TTC549 (cell line): ENCODE data around the gene GRID1.
"Not testable (repeated sequence)": the region's sequence is repeated elsewhere in the genome, so short reads cannot be mapped to it uniquely, and the experiment has no call there.

Experiments used
- FAIRE-seq: peaks from 2 replicates; lab custom pipeline; 2012; peaks lifted over from hg19 to GRCh38; lab: Jason Lieb, UNC

The GRID1 gene

DNA sequence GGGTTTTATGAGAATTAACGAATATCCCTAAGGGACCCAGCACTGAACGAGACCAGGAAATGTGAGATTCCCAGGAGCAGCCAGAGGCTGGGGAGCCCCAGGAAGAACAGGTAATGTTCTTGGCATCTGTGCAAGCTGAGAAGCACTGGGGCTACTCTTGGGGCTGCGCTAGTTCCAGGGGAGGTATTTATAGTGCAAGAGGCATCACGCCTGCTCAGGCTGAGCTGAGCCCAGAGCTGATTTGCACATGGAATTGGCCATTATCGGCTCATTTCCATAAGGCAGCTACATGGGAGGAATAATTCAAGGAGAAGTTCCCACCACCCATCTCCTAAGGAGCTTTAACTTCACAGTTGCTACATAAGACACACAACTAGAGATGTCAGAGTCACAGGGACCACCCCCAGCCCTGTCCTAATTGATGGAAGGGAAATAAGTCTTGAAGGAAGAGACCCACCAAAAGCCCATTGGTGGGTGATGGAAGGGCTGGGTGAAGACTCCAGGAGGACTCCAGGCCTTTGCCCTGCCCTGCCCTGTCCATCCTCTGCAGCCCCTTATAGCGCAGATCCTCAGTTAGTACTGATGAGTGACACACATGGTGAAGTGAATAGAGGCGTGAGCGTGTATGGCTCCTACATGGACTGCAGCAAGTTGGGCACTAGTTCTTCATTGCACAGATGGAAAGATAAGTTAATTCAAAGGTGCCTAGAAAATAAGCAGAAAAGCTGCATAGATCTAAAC is 178.9 kb downstream of the GRID1 start:
- FAIRE-seq, result no peak

- FAIRE-seq, result no peak
These were observed 180.0 kb downstream of the GRID1 start for GRCh38 chr10:86186633-86187032.

DNA sequence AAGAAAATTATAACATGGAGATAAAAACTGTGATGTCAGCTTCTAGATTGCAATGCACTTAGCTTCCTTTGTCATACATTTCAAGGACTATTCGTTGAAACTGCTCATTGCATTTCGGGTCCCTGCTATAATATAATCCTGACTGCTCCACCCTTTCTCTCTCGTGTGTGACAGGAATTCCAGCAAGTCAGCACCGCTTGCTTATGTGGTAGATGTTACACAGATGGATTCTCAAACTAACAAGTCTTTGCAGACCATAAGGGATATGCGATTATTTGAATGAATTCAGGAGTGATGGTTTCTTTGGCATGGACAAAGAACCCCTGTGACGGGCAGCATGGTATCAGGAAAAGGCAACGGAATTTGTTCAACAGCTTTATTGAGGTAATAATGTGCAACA is 184.0 kb downstream of the GRID1 start:
- FAIRE-seq, result no peak

DNA sequence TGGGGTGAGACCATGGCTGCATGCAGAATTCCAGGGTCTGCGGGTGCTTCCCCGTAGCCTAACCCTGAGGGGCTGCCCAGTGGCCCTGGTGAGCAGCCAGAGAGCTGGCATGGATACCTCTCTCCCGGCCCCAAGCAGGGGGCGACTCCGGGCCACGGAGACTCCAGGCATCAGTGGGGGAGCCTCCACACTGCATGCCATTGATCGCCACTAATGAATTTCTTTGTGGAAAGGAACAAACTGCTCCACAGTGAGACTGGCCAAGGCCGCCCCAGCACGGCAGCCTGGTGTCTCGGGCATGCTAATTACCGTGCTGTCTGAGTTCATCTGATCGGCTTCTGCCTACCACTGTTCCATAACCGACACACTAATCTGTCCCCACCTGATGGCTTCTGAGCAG is 184.4 kb downstream of the GRID1 start:
- FAIRE-seq, result no peak

GRCh38 chr10:86180861-86181260 is 185.7 kb downstream of the GRID1 start:
- no peak for FAIRE-seq

GRCh38 chr10:86179961-86180360 is 186.6 kb downstream of the GRID1 start:
- FAIRE-seq, result no peak

- no peak for FAIRE-seq
These were observed 187.5 kb downstream of the GRID1 start for GRCh38 chr10:86179153-86179524.

- no peak for FAIRE-seq
These were observed 188.0 kb downstream of the GRID1 start for GRCh38 chr10:86178401-86179152.

DNA sequence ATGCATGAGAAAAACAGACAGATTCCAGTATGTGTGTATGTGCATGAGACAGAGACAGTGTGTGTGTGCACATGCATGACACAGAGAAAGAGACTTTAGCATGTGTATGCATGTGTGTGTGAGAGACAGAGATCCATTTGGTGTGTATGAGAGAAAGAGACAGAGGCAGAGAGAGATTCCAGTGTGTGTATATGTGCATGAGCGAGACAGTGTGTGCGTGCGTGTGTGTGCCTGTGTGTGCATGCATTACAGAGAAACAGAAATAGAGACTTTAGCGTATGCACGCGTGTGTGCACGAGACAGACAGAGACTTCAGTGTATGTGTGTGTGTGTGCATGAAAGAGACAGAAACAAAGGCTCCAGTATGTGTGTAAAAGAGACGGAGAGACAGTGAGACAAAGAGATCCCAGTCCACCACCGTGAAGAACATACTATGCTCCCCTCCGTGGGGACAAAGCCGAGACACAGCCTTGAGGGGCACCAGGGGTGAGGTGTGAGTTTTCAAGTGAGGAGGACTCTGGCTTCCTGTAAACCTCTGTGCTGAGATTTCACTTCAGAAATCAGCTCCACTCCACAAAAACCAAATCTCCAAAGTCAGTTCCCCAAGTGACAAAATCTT is 188.9 kb downstream of the GRID1 start:
- no peak for FAIRE-seq

GRCh38 chr10:86176850-86177536 is 189.6 kb downstream of the GRID1 start:
- no peak for FAIRE-seq

- not testable (repeated sequence) for FAIRE-seq
These were observed 191.1 kb downstream of the GRID1 start for GRCh38 chr10:86175476-86175875.

DNA sequence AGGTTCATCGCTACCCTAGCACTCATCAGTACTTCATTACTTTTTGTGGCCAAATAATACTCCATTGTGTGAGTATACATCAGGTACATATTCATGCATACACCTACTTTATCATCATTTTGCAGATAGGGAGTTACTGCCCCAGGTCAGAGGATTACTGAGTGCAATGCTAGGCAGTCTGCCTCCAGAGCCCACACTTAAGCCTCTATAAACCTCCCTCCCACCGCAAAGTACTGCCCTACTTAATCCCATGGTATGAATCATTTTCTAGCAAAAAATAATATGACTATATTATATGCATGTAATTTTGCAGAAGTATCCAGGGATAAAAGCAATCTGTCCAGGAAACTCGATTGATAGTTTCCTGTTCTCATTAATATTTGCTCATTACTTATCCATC is 194.3 kb downstream of the GRID1 start:
- no peak for FAIRE-seq

DNA sequence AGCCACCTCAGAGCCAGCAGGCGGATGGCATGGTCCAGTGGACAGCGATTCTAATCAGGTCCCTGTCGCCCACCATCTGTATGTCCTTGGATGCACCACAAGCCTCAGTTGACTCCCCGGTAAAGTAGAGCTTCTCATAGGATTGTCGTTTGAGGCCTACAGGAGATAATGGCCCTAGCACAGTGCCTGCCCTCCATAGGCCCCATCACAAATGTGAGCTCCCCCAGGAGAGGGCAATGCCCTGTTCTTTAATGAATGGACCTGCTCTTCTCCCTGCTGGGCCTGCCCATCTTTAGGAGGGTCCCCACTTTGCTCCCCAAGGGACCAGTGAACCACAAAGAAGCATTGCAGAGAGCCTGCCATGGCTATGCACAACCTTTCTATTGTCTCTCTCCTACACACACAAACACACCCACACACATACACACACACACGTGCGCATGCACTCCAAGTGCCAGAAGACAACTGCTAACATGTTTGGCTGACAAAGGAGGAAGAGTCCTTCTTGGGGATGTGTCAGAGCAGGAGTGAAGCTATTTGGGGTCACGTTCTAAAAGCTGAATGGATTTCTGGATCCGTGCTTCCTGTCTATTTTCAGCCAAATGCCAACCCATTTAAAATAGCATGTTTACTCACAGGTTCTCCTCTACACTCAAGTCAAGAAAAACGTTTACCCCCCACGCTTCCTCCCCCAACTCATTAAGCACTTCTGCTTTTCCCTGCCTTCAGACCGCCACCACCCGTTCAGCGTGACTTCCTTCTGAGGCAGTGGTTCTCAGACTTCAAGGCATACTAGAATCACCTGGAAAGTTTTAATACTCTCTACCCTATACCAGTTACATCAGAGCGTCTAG is 196.1 kb downstream of the GRID1 start:
- FAIRE-seq, result no peak

DNA sequence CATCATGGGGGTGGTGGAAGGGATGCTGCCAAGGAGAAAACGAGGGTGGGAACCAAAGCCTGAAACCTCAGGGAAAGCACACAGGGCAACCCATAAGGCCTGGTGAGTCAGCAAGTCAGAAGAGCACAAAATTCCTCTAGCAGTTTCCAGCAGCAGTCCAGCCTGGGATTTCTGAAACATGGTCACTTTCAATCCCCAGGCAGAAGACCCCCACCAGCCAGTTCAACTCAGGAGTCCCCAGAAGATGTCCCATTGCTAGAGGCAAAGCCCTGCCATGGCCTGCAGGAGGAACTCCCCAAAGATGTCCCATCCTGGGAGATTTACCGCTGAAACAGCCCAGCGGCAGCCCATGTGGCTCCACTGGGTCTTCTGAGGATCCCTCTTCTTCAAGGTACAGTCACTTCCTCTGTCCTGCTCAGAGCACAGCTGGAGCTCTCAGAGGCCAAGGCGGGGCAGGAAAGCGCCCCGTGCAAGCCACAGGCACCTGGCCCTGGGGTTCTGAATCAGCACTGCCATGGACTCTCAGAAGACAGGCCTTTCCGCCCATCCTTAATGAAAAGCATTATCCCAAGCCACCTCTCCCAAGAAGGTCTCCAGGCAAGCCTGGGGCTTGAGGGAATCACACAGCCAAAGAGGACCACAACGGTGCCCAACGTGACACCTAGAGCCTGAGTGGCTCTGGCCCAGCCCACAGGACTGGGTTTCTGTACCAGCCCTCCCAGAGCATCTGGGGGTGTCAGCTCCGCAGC is 196.9 kb downstream of the GRID1 start:
- FAIRE-seq, result no peak

DNA sequence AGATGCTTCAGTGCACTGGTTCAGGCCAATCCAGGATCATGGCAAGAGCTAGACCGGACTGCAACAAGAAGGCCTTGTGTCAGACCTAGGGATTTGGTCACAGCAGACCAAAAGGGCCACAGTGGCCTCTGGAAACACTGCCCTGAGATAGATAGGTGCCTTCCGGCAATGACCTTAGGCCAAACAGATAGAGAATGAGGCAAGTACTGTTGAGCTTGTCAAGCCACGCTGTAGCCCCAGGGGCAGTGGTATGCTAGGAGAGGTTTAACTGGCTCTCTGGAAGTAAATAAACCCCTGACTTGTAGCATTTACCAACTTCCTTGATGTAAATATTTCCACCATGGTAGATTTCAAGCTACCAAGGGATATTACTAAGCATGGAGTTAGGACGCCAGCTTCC is 197.5 kb downstream of the GRID1 start:
- FAIRE-seq, result no peak

GRCh38 chr10:86168256-86168655 is 198.3 kb downstream of the GRID1 start:
- no peak for FAIRE-seq

DNA sequence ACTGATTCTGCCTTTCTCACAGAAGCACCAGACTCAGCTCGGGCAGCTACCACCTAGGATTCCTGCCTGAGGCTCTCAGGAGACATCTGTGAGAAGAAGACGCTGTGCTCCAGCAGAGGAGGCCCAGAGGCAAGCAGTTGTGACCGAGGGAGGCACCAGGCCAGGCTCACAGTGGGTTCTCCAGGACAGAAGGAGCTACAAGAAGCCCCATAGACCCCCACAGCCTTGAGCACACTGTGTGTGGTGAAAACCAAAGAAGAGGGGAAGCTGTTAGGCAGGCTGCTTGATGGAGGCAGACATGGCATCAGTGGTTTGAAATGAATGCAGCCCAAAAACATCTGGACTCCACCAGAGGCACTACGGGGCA is 198.8 kb downstream of the GRID1 start:
- FAIRE-seq, result no peak

DNA sequence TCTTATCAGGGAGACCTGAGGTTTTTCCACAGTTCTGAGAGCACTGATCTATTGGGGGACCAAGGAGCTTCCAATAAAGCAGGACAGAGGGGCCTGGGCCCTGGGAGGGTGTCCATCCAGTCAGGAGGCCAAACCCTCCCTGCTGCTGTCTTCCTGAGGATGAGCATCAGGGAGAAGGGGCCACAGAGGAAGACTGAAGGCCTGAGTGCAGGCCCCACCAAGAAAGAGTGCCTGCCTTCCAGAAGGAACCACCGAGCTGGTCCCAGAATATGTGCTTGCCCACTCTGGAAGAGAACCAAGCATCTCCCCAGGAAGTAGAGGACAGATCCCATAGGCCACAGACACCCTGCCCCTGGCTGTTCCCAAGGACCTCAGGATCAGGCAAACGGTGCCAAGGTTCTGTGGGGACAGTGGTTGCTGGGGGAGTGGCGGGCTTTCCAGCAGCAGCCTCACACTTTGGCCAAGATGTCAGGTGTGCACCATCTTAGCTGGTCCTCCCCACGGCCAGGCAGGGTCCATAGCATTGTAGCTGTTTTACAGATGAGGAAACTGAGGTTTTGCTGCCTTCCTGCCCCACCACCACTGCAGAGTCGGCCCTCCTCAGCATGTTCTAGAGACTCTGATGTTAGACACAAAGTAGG is 199.4 kb downstream of the GRID1 start:
- FAIRE-seq, result no peak

DNA sequence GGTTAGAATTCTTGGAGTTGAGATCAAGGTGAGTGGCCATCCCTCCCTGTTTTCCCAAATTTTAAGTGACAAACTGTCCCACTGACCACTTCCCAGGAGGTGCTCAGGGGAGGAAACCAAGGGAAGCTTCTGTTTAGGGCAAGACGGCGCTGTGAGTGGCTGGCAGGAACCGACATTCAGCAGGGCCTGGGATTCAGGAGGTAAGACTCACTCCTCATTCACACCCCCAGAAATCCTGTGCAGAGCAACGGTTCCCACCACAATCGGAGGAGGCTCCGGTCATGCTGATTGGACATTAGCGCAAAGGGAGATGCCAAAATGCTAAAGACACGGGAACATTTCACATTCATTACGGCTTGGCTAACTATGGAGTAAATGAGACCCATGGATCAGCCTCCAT is 200.9 kb downstream of the GRID1 start:
- FAIRE-seq, result no peak

- FAIRE-seq, result no peak
These were observed 201.5 kb downstream of the GRID1 start for GRCh38 chr10:86164960-86165630.
